Stimulated activated effector memory CD8-positive, alpha-beta T cell treated with anti-CD3 and anti-CD28 coated beads, Interleukin-12 subunit alpha, Interleukin-12 subunit beta, amount 100 ng/mL, for 72 hours (primary cell): ENCODE results near the gene MYCBPAP.

Experiments
- ATAC-seq: fragments of 150-1000 bp; cut with Tn5 transposase; 2 replicates; pipeline ENCODE4 v1.10.0; 2021
- DNase-seq, 2 donors: peaks; one replicate each; pipeline ENCODE4 v3.0.0; 2021 to 2022; ENCODE audit warnings: low spot score in 2 of 2
- H3K27ac Mint-ChIP-seq: one replicate; pipeline ENCODE4 v1.8.0; 2022; ENCODE audit warnings: mild to moderate bottlenecking, mixed read lengths
- H3K36me3 Mint-ChIP-seq: one replicate; pipeline ENCODE4 v1.8.0; 2022; ENCODE audit warnings: mild to moderate bottlenecking, mixed read lengths
- H3K4me1 Mint-ChIP-seq: one replicate; pipeline ENCODE4 v1.8.0; 2022; ENCODE audit warnings: mixed read lengths
- H3K4me3 Mint-ChIP-seq: one replicate; pipeline ENCODE4 v1.8.0; 2022; ENCODE audit warnings: mild to moderate bottlenecking, mixed read lengths
- H3K9me3 Mint-ChIP-seq: one replicate; pipeline ENCODE4 v1.8.0; 2022; ENCODE audit warnings: mixed read lengths

The MYCBPAP gene

GRCh38 chr17:50517011-50517410, 8.8 kb downstream of the MYCBPAP start:
- no peak for DNase-seq
- no peak for ATAC-seq
- H3K36me3 Mint-ChIP-seq = no peaks in the 10 kb centered on the region
- no peak overlapping the region for H3K27ac Mint-ChIP-seq
- peaks cover 6% of the 10 kb centered on the region for H3K4me1 Mint-ChIP-seq
- H3K9me3 Mint-ChIP-seq = no peaks in the 10 kb centered on the region
- H3K4me3 Mint-ChIP-seq = no peak overlapping the region

GRCh38 chr17:50517504-50518383, 9.5 kb downstream of the MYCBPAP start:
- Mint-ChIP-seq H3K4me3 (no peak overlapping the region), H3K9me3 (no peaks in the 10 kb centered on the region), H3K4me1 (no peaks in the 10 kb centered on the region), H3K27ac (no peak overlapping the region), H3K36me3 (no peaks in the 10 kb centered on the region)
- no peak for ATAC-seq
- DNase-seq = no peak

- H3K36me3 Mint-ChIP-seq = no peaks in the 10 kb centered on the region
- ATAC-seq = no peak
- H3K4me1 Mint-ChIP-seq = no peaks in the 10 kb centered on the region
- no peak overlapping the region for H3K27ac Mint-ChIP-seq
- H3K4me3 Mint-ChIP-seq = no peak overlapping the region
- H3K9me3 Mint-ChIP-seq = no peaks in the 10 kb centered on the region
- DNase-seq = no peak
Measured at GRCh38 chr17:50518384-50519023, 10.3 kb downstream of the MYCBPAP start.

- no peak for ATAC-seq
- no peak for DNase-seq
- H3K27ac Mint-ChIP-seq = no peak overlapping the region
- no peaks in the 10 kb centered on the region for H3K36me3 Mint-ChIP-seq
- no peaks in the 10 kb centered on the region for H3K4me1 Mint-ChIP-seq
- no peaks in the 10 kb centered on the region for H3K9me3 Mint-ChIP-seq
- H3K4me3 Mint-ChIP-seq = no peak overlapping the region
Measured at GRCh38 chr17:50519141-50519834, 11.0 kb downstream of the MYCBPAP start.

GRCh38 chr17:50520483-50520882, 12.2 kb downstream of the MYCBPAP start:
- Mint-ChIP-seq H3K4me1 (no peaks in the 10 kb centered on the region), H3K9me3 (no peaks in the 10 kb centered on the region), H3K4me3 (no peak overlapping the region), H3K27ac (no peak overlapping the region), H3K36me3 (no peaks in the 10 kb centered on the region)
- DNase-seq (no peak), ATAC-seq (no peak)

GRCh38 chr17:50521514-50521913, 13.3 kb downstream of the MYCBPAP start:
- ATAC-seq (no peak), DNase-seq (no peak)
- H3K4me1 Mint-ChIP-seq = no peaks in the 10 kb centered on the region
- no peak overlapping the region for H3K4me3 Mint-ChIP-seq
- H3K36me3 Mint-ChIP-seq = no peaks in the 10 kb centered on the region
- H3K9me3 Mint-ChIP-seq = no peaks in the 10 kb centered on the region
- H3K27ac Mint-ChIP-seq = no peak overlapping the region

- ATAC-seq = no peak
- Mint-ChIP-seq H3K36me3 (no peaks in the 10 kb centered on the region), H3K4me3 (no peak overlapping the region), H3K9me3 (no peaks in the 10 kb centered on the region), H3K4me1 (no peaks in the 10 kb centered on the region), H3K27ac (no peak overlapping the region)
- DNase-seq = no peak
Measured at GRCh38 chr17:50522766-50523165, 14.5 kb downstream of the MYCBPAP start.

GRCh38 chr17:50523208-50523607, 15.0 kb downstream of the MYCBPAP start:
- no peak for DNase-seq
- no peak overlapping the region for H3K27ac Mint-ChIP-seq
- H3K4me3 Mint-ChIP-seq = no peak overlapping the region
- no peaks in the 10 kb centered on the region for H3K9me3 Mint-ChIP-seq
- no peaks in the 10 kb centered on the region for H3K4me1 Mint-ChIP-seq
- no peaks in the 10 kb centered on the region for H3K36me3 Mint-ChIP-seq
- no peak for ATAC-seq

- no peak for ATAC-seq
Measured at GRCh38 chr17:50524838-50525237, 16.6 kb downstream of the MYCBPAP start.

GRCh38 chr17:50527155-50527762, 19.0 kb downstream of the MYCBPAP start:
- Mint-ChIP-seq H3K9me3 (no peaks in the 10 kb centered on the region), H3K27ac (no peak overlapping the region), H3K4me1 (peaks cover 6% of the 10 kb centered on the region), H3K4me3 (no peak overlapping the region), H3K36me3 (no peaks in the 10 kb centered on the region)
- DNase-seq (no peak), ATAC-seq (no peak)

More at GRCh38 chr17:50524838-50525237, 16.6 kb downstream of the MYCBPAP start:
- no peaks in the 10 kb centered on the region for H3K9me3 Mint-ChIP-seq
- no peak overlapping the region for H3K27ac Mint-ChIP-seq
- no peaks in the 10 kb centered on the region for H3K4me1 Mint-ChIP-seq
- no peak overlapping the region for H3K4me3 Mint-ChIP-seq
- DNase-seq = no peak
- no peaks in the 10 kb centered on the region for H3K36me3 Mint-ChIP-seq

GRCh38 chr17:50527949-50528474, 19.8 kb downstream of the MYCBPAP start:
- H3K27ac Mint-ChIP-seq = no peak overlapping the region
- H3K4me3 Mint-ChIP-seq = no peak overlapping the region
- peaks cover 14% of the 10 kb centered on the region for H3K4me1 Mint-ChIP-seq
- H3K9me3 Mint-ChIP-seq = no peaks in the 10 kb centered on the region
- no peak for ATAC-seq
- no peak for DNase-seq
- no peaks in the 10 kb centered on the region for H3K36me3 Mint-ChIP-seq

- H3K36me3 Mint-ChIP-seq = no peaks in the 10 kb centered on the region
Measured at GRCh38 chr17:50529849-50530248, 21.6 kb downstream of the MYCBPAP start.

GRCh38 chr17:50531428-50532025, 23.3 kb downstream of the MYCBPAP start:
- Mint-ChIP-seq H3K4me3 (no peak overlapping the region), H3K4me1 (peaks cover 32% of the 10 kb centered on the region), H3K27ac (no peak overlapping the region), H3K36me3 (no peaks in the 10 kb centered on the region), H3K9me3 (no peaks in the 10 kb centered on the region)
- DNase-seq (no peak), ATAC-seq (no peak)

More at GRCh38 chr17:50529849-50530248, 21.6 kb downstream of the MYCBPAP start:
- DNase-seq (no peak), ATAC-seq (no peak)
- Mint-ChIP-seq H3K4me1 (peaks cover 32% of the 10 kb centered on the region), H3K9me3 (no peaks in the 10 kb centered on the region), H3K27ac (no peak overlapping the region), H3K4me3 (no peak overlapping the region)

- H3K4me3 Mint-ChIP-seq = no peak within 1 kb of the TSS
- H3K36me3 Mint-ChIP-seq = no peaks in the 10 kb centered on the region
- no peak within 1 kb of the TSS for H3K27ac Mint-ChIP-seq
- peaks cover 32% of the 10 kb centered on the region for H3K4me1 Mint-ChIP-seq
- no peak for DNase-seq
- H3K9me3 Mint-ChIP-seq = no peaks in the 10 kb centered on the region
- no peak for ATAC-seq
Measured at GRCh38 chr17:50532452-50533024, 24.3 kb downstream of the MYCBPAP start, which contains the start of gene EPN3. TSS of gene EPN3 (plus strand) at chr17:50532735. CDS start at chr17:50536557, 3,822 bp downstream.
